GM19193 (cell line): ENCODE data around the gene RUSC2.

Experiments used
- POLR2A ChIP-seq: IDR thresholded peaks from 4 replicates; pipeline ENCODE4 v1.6.1; 2011; ENCODE audit not compliant: insufficient read depth, insufficient read length; ENCODE audit errors: extremely low read depth

Gene RUSC2

GRCh38 chr9:35489313-35490154 is at the start of gene RUSC2:
RUSC2 (plus strand) TSS chr9:35490111; CDS start chr9:35546522, 56,411 bp downstream.
- no peak for TF ChIP-seq POLR2A

DNA sequence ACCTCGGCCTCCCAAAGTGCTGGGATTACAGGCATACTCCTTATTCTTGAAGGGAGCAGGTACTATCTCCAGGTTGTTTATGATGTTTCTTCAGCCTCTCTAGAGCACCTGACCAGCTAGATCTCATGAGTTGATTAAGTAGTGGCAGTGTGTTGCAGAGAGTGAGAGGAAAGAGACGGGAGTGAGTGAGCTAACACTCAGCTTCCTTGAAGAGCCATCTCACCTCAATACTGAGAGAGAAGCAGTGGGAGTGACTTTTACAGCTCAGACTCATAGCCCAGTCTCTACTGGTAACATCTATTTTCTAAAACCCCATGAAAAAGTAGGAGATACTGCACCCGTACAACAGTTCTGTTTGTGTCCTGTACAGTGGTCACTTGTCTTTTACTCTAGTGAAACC is 43.9 kb upstream of the RUSC2 start:
- TF ChIP-seq POLR2A: no peak

- no peak for TF ChIP-seq POLR2A
These were observed 41.4 kb upstream of the RUSC2 start for GRCh38 chr9:35448496-35448895.

DNA sequence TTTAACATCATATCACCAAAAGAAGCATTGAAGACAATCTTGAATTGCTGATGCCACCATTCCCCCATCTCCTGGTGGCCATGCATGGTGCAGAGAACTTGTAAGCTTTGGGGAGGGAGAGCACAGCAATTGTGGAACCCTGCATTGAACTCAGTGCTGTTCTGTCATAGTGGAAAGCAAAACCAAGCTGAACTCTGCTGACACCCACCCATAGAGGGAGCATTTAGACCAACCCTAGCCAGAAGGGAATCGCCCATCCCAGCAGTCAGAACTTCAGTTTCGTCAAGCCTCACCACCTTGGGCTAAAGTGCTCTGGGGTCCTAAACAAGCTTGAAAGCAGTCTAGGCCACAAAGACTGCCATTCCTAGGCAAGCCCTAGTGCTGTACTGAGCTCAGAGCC is 37.4 kb upstream of the RUSC2 start:
- TF ChIP-seq POLR2A: no peak

DNA sequence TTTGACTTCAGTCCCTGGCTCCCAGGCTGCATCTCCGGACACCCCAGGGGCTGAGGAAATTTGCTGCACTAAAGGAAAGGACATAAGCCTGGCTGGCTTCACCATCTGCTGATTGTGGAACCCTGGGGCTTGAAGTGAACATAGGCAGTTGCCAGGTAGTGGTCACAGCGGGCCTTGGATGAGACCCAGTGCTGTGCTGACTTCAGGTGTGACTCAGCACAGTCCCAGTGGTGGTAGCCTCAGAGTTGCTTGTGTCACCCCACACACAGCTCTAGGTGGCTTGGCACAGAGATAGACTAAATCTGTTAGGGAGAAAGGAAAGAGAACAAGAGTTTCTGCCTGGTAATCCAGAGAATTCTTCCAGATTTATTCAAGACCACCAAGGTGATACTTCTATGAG is 36.1 kb upstream of the RUSC2 start:
- no peak for TF ChIP-seq POLR2A

DNA sequence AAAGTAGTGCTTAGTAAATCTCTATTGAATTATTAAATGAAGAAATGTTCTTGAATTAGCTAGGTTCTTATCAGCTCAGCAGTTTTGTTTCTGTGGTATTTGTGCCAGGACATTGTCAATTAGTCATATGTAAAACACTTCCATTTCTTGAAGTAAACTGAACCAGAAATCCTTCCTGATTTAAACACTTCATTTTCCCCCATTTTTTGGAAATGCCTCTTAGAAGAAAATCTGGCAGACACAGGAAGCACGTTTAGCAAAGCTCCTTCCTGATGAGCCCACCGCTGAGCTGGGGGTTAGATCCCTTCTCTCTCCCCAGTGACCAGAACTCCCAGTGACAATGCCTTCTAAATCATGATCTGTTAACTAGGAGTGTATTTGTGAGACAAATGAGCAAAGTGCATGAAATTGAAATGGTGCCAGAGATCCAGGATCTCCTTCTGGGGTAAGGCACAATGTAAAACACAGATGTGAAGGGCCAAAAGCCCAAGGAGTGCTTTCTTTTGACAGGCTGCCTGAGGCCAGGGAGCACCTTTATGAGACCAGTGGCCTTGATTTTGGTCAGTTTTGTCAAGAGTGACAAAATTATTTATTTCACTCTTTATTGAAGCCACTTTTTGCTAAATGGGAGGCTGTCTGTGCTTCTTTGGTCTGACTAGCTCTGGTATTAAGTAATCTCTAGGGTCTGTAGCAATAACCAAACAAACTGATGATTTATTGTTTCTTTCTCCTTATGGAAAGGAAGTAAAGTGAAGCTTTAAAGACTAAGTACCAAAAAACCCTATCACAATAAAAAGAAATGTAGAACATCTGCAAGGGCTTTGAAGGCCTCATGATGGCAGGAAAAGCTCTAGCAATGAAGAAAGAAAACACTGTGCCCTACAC is 25.5 kb upstream of the RUSC2 start:
- no peak for TF ChIP-seq POLR2A

DNA sequence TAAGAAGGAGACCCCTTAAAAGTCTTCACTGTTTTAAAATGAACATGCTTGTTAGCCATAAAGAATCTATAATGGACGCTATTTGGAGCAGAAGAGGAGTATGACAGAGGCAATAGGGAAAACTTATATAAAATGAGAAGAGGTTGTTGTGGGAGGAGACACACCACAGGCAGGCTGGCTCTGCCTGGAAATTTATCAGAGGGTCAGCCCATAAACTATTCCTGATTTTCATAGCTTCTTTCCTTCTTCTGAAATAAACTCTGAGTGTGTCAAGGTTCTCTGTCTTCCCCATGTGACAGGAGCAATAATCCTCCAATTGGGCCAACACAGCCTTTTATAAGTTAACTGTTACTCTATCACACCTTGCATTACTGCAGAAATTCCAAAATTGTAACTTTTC is 19.6 kb upstream of the RUSC2 start:
- no peak for TF ChIP-seq POLR2A

DNA sequence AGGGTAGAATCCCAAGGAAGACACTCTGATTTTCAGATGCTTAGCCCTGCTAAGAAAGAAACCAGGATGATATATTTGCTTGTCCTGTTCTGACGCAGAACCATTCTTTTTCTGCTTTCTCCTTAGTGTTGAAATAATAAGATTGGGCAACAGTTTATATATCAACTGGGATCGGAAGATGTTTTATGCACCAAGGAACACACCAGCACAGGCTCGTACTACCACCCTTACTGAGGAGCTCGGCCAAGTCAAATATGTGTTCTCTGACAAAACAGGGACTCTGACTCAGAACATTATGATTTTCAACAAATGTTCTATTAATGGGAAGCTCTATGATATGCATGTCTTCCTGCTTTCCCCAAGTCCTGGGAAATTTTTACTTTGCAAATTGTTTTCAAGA is 19.0 kb upstream of the RUSC2 start:
- TF ChIP-seq POLR2A: no peak

- no peak for TF ChIP-seq POLR2A
These were observed 13.3 kb upstream of the RUSC2 start for GRCh38 chr9:35476596-35476995.

DNA sequence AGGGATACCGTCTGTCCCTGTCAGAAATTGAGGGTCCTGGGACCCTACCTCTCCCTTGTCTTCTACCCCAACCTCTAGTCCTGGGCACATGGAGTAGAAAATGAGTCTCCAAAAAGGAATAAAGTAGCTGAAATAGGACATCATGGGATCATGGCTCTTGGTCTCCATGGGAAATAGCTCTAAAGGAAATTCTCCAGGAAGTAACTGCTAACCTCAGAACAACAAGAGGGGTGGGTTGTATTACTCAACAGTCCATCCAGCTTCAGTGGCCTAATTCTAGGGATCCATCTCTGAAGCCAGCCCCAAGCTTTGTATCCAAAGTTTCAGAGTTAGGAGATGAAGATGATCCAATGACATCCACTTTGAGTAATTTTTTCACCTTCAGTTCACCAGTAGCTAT is 11.0 kb upstream of the RUSC2 start:
- no peak for TF ChIP-seq POLR2A

- no peak for TF ChIP-seq POLR2A
These were observed 8.4 kb upstream of the RUSC2 start for GRCh38 chr9:35481347-35481975.

GRCh38 chr9:35482071-35482470 is 7.8 kb upstream of the RUSC2 start:
- TF ChIP-seq POLR2A: no peak

DNA sequence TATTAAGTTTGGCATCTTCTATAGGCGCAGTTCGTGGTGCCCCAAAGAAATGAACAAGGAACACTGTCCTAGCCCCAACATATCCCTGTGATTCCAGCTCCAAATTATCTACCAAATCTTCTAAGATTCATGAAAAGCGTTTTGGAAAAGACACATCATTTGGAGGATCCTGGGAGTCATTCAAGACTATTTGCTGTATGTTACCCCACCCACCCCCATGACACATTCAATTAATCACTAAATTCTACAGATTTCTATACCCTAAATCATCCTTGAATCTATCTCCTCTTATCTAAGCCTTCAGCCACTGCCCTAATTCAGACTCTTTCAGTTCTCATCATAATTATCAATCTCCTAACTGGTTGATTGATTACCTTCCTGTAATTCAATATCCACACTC is 5.5 kb upstream of the RUSC2 start:
- no peak for TF ChIP-seq POLR2A

DNA sequence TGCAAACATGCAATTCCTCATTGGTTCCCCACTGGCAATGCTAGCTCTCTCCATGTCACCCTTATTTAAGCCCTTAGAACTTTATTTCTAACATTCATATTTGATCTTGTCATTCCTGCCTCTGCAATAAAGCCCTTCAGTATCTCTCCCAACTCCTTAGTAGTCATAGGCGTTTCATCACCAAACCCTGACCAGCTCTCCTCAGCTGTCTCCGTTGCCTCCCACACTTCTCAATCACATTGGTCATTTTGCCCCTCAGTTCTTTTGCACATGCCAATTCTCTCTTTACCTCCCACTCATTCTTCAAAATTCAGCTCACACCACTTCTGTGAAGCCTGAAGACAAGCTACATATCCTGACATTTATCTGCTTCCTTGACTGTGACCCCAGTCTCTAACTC is 2.8 kb upstream of the RUSC2 start:
- TF ChIP-seq POLR2A: no peak

- TF ChIP-seq POLR2A: no peak
These were observed 1.9 kb upstream of the RUSC2 start for GRCh38 chr9:35488021-35488420.
